Peyer's patch (tissue), 4 donors: ENCODE results near the gene RPS8. TPM values are rescaled to one million over a fixed set of nuclear protein-coding genes. Genes with fewer than 3 reads are reported as not detected.

ENCODE experiments used
- DNase-seq, 3 donors: peaks; one replicate each; pipeline ENCODE4 v3.0.0-alpha.2; 2017 to 2019
- H3K27ac ChIP-seq, 4 donors: fragments of 200-600 bp; sonication (generic); one replicate each; pipeline ENCODE4 v1.5.1; 2016 to 2019
- H3K27me3 ChIP-seq, 2 donors: fragments of 200-600 bp; sonication (generic); one replicate each; pipeline ENCODE4 v1.5.1; 2019
- H3K36me3 ChIP-seq, 3 donors: fragments of 200-600 bp; sonication (generic); one replicate each; pipeline ENCODE4 v1.5.1; 2016 to 2019
- H3K4me1 ChIP-seq, 4 donors: fragments of 200-600 bp; sonication (generic); one replicate each; pipeline ENCODE4 v1.5.1; 2016 to 2019
- H3K4me3 ChIP-seq, 4 donors: fragments of 200-600 bp; sonication (generic); 1 replicate in 3 of 4; 2 replicates in 1 of 4; pipeline ENCODE4 v1.5.1; 2016 to 2019; ENCODE audit warnings: mild to moderate bottlenecking in 1 of 4
- H3K9me3 ChIP-seq, 4 donors: fragments of 200-600 bp; sonication (generic); one replicate each; pipeline ENCODE4 v1.5.1; 2016 to 2019; ENCODE audit warnings: mild to moderate bottlenecking in 1 of 4
- CTCF ChIP-seq, 6 experiments: fragments of 450-650 bp in 4 of 6; fragments of 200-600 bp in 2 of 6; sonication (generic) in 1 of 6; IDR thresholded peaks; one replicate each; pipeline ENCODE4 v1.5.1; 2017 to 2019; ENCODE audit warnings: antibody characterized with exemption in 6 of 6, mild to moderate bottlenecking in 3 of 6, moderate library complexity in 1 of 6
- POLR2A ChIP-seq, 2 donors: fragments of 450-650 bp; IDR thresholded peaks; one replicate each; pipeline ENCODE4 v1.5.1; 2017; ENCODE audit warnings: antibody characterized with exemption in 2 of 2, mild to moderate bottlenecking in 2 of 2, moderate library complexity in 2 of 2
- total RNA-seq, 4 donors: library from RNA; depleted of rRNA; stranded (reverse); fragments of >200 nt; gene quantifications; one replicate each; pipeline ENCODE4 v1.1.0, GENCODE V29; 2016

Gene RPS8
- total RNA-seq, 4 donors from 2014 or later, result 456 to 1,875 (median 819) TPM

DNA sequence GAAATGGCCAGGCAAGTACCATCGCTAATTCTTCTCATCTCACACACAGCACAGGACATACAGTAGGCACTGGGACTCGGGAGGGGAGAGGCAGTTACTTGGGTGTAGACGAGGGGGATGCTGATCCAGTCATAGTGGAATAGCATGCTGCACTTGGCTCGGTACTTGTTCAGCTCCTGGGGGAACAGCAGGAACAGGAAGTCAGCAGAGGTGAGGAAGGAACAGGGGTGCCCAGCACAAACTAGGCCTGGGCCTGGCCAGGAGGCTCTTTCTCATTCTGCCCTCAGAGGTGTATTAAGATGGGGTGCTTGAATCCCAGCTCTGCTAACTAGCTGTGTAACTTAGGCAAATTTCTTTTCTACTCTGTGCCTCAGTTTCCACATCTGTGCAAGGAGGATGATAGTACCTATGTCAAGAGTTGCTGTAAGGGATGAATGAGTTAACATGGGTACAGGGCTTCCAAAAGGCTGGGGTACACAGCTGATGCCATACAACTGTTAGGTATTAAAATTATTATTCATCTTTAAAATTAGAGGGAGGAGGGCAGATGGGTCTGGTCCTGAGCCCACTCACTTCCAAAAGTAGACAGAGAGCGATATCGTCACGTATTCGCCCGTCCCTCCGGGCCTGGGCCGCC lies 10.3 kb downstream of the RPS8 start:
- peak overlapping the region; percentile 36 to 61 (median 56) for H3K4me3 ChIP-seq
- no peaks in the 10 kb centered on the region for H3K9me3 ChIP-seq
- H3K27me3 ChIP-seq, result no peaks in the 10 kb centered on the region
- H3K4me1 ChIP-seq, result peaks cover 0 to 31% (median 25%) of the 10 kb centered on the region in 4 donors
- H3K27ac ChIP-seq, result peak overlapping the region in 3 of 4 donors; percentile 15 to 89 (median 52)
- no peak for DNase-seq
- no peak for TF ChIP-seq CTCF (IDR thresholded peaks at IDR 0.05)
- TF ChIP-seq POLR2A (IDR thresholded peaks at IDR 0.05), result no peak
- H3K36me3 ChIP-seq, result peaks cover 0 to 9% (median 0%) of the 10 kb centered on the region in 3 donors

- Histone ChIP-seq H3K36me3 (peaks cover 0 to 2% (median 0%) of the 10 kb centered on the region in 3 donors), H3K9me3 (no peaks in the 10 kb centered on the region), H3K27ac (peak overlapping the region; percentile 15 to 89 (median 52)), H3K4me3 (peak overlapping the region; percentile 36 to 61 (median 56)), H3K27me3 (no peaks in the 10 kb centered on the region), H3K4me1 (peaks cover 0 to 31% (median 25%) of the 10 kb centered on the region in 4 donors)
- no peak for TF ChIP-seq POLR2A (IDR thresholded peaks at IDR 0.05)
- TF ChIP-seq CTCF (IDR thresholded peaks at IDR 0.05), result peak; percentile 97 to 99 (median 99)
- DNase-seq, result peak; percentile 73 to 90 (median 86)
These were observed 10.9 kb downstream of the RPS8 start for GRCh38 chr1:44786138-44786840.

DNA sequence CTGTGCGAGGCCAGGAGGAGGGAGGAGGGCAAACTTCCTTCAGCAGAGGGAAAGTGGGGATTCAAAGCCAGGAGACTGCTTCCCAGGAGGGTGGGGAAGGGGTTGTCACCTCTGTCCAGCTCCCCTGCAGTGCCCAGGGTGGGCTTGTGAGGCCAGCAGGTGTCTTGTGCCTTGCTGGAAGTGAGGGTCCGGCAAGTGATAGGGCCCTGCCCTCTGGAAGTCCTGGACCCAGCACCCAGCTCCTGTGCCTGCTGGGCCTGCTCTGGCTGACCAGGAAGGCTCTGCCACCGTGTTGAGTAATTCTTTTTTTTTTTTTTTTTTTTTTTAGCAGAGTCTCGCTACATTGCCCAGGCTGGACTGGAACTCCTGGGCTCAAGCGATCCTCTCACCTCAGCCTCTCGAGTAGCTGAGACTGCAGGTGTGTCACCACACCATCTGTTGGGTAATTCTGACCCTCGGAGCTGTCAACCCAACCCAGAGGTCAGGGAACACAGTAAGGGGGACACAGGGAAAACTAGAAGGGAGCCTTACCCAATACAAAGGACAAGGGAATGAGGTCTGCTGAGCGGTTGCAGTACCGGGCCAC lies 11.6 kb downstream of the RPS8 start:
- H3K4me1 ChIP-seq, result peaks cover 0 to 31% (median 25%) of the 10 kb centered on the region in 4 donors
- no peak for DNase-seq
- H3K27ac ChIP-seq, result peak overlapping the region; percentile 15 to 89 (median 52)
- H3K27me3 ChIP-seq, result no peaks in the 10 kb centered on the region
- no peaks in the 10 kb centered on the region for H3K9me3 ChIP-seq
- no peaks in the 10 kb centered on the region for H3K36me3 ChIP-seq
- TF ChIP-seq CTCF (IDR thresholded peaks at IDR 0.05) (no peak), POLR2A (IDR thresholded peaks at IDR 0.05) (no peak)
- peak overlapping the region in 1 of 4 donors; percentile 58 for H3K4me3 ChIP-seq

DNA sequence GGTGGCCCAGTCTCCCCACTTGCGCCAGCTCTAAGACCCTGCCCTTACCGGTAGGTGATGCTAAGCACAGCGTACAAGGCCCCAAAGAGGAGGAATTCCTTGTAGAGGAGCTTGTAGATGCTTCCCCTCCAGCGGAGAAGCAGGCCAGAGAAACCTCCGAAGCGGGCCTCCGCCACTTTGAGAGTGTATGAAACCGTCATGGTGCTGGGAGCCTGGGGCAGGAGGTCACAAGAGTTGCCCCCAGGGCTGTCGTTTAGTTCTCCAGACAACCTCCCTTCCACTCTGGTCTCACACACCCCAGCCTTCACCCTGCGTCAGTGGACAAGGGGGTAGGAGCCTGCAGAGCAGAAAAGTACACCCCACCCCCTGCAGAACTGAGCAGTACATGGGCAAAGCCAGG lies 12.2 kb downstream of the RPS8 start:
- H3K36me3 ChIP-seq, result no peaks in the 10 kb centered on the region
- TF ChIP-seq CTCF (IDR thresholded peaks at IDR 0.05) (no peak), POLR2A (IDR thresholded peaks at IDR 0.05) (no peak)
- peaks cover 0 to 31% (median 25%) of the 10 kb centered on the region in 4 donors for H3K4me1 ChIP-seq
- no peaks in the 10 kb centered on the region for H3K9me3 ChIP-seq
- no peak overlapping the region for H3K4me3 ChIP-seq
- no peaks in the 10 kb centered on the region for H3K27me3 ChIP-seq
- no peak for DNase-seq
- peak overlapping the region in 1 of 4 donors; percentile 25 for H3K27ac ChIP-seq

DNA sequence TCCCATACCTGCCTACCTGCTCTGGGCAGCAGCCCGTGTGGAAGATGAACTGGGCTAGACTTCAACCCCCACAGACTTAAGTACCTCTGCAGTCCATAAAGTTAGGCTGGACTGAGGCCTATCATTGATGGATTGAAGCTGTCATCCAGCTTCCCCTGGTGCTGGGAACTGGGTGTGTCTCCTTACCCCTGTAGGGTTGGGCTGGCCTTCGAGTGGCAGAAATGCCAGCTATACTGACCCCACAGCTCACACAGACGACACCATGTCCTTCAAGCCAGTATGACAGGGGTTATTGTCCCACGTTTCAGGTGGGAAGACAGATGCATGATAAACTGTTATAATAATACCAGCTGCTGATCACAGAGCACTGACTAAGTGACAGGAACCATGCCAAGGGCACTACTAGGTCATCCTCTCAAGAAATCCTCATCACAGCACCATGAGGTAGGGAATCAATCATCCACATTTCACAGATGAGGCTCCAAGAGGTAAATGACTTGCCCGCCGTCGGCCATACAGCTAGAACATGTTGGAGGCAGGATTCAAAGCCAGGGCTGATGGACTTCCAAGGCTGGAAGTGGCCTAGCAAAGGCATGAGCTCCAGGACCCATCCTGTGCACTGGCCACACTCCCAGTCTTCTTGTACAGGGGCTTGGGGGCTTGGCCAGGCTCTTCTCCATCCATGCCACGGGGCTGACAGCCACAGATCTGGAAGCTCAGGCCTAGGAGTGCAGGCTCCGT lies 12.9 kb downstream of the RPS8 start, which contains the start of gene BEST4:
Gene BEST4 (minus strand): TSS at position 51 of the 741 bp plus-strand sequence. CDS start 465 bp downstream, outside the sequence.
- TF ChIP-seq CTCF (IDR thresholded peaks at IDR 0.05), result no peak
- no peak for TF ChIP-seq POLR2A (IDR thresholded peaks at IDR 0.05)
- Histone ChIP-seq H3K4me1 (peaks cover 0 to 31% (median 24%) of the 10 kb centered on the region in 4 donors), H3K36me3 (no peaks in the 10 kb centered on the region), H3K27ac (peak within 1 kb of the TSS in 1 of 4 donors; percentile 25), H3K4me3 (no peak within 1 kb of the TSS), H3K9me3 (no peaks in the 10 kb centered on the region), H3K27me3 (no peaks in the 10 kb centered on the region)
- DNase-seq, result no peak
